Measurements from ENCODE around the gene OR2C3.
"Not testable (repeated sequence)": the region's sequence is repeated elsewhere in the genome, so short reads cannot be mapped to it uniquely, and the experiment has no call there.

OR2C3 gene

DNA sequence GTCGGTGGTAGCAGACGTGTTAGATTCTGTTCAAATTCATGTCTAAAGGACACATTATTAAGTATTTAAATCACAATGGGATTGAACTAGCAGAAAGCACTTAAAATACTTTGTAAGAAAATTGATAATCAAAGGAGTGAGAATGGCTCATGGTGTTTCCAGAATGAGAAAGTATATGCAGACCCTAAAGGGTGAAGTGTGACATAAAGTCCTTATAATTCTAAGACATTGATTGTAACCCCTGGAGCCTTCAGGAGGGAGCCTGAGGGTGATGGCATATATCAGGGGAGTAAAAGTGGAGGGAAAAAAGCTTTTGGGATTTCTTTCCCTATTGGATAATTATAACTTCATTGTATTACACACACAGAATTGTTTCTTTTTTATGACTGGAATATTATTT lies at the start of gene OR2C3:
Gene OR2C3 (minus strand): TSS at position 101 of the 400 bp plus-strand sequence. CDS start 3,929 bp downstream, outside the sequence.
- DNase-seq, result no peak

DNA sequence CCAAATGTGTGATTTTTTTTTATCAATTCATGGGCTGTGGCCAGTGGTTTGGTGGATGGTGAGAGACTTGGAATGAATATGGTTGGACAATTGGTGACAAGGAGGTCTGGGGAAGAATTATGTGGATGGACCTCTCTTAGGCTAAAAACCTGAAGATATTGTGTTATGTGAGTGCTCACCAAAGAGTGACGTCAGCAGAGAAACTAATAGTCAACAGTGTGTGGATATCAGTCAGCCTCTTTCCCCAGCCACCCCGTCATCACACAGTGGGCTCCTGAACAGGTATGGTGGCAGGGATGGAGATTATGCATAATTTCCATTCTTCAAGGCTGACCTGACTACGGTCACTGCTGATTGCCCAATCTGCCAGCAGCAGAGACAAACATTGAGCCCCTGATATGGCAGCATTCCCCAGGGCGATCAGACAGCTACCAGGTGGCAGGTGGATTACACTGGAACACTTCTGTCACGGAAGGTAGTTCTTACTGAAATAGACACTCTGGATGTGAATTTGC lies 42.8 kb upstream of the OR2C3 start:
- DNase-seq, result no peak

DNA sequence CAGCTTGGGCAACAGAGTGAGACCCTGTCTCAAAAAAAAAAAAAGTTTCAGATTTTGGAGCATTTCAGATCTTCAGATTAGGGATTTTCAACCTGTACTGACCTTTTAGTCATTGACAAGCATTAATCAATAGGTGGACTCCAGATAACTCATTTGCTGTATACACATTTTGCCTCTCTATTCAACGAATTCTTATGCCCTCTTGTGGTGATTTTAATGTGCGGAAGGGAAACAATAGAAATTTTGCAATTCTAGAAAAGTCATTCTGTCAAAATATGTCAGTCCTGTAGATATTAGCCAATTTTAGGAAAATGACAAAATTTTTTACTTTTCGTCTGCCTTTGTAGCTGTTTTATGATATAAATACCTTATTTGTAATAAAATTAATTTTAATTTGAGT lies 40.3 kb upstream of the OR2C3 start:
- no peak for DNase-seq

DNA sequence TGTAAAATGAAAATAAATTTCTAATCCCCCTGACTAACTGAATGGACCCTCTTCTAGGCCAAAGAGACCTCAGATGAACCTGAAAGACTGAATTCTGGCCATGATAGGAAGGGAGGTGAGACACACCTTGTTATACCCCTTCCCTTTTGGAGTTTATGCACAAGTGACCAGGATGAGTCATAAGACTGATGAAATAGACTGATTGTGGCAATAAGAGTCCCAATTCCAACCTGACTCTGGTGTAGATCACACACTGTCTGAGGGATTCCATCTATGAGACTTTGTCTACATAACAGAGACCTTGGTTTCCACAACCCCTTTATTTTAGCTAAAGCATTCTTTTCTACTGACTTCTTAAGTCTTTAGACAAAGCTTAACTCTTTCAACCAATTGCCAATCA lies 38.4 kb upstream of the OR2C3 start:
- no peak for DNase-seq

DNA sequence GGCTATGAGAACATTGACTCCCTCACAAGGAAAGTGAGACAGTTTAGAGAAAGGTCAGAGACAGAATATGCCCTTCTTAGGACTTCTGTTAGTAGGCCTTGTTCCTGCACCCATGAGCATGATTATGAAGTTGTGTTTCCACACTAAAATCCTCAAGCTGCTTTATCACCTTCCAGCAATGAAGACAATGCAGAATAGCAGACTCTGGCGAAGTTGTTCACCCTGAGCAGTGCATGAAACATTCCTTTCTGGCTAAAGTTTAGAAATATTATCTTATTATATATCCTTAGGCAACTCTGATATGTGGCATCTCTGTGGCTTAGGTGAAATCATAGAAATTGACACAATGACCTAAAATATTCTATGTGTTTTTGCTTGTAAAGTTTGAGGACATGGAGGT lies 38.0 kb upstream of the OR2C3 start:
- DNase-seq, result peak; percentile 28

DNA sequence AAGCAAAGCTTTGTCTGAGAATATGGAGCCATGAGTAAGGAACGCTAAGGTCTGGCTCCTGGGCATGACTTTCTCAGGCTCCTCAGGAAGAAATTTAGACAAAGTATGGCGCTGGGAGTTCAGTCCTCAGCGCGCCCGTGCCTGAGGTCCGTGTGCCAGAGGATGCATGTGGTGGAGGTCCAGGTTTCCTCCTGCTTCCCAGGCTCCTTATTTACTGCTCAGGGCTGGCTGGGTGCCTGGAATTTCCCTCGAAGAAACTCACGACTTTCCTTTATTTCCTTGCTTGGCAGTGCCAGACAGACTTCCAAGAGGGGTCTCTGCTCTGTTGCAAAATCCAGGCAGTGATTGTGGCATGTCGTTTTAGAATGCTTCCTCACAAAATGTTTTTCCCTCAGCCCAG lies 26.0 kb upstream of the OR2C3 start:
- DNase-seq, result no peak

DNA sequence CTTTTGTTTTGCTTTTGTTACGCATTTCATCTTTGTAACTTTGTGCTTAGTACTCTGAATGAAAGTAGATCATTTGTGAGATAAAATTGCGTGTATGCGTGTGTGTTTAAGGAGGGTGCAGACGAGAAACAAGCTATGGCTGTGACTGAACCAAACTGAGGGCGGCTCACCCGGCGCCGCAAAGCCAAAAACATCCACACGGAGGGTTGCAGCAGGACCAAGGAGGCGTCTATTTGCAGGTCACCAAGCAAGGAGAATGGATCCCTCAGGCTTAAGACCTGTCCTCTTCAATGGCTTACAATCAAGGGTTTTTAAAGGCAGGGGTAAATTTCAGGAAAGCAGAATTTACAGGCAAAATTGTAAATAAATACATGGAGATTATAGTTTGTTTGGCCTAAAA lies 25.5 kb upstream of the OR2C3 start:
- no peak for DNase-seq

DNA sequence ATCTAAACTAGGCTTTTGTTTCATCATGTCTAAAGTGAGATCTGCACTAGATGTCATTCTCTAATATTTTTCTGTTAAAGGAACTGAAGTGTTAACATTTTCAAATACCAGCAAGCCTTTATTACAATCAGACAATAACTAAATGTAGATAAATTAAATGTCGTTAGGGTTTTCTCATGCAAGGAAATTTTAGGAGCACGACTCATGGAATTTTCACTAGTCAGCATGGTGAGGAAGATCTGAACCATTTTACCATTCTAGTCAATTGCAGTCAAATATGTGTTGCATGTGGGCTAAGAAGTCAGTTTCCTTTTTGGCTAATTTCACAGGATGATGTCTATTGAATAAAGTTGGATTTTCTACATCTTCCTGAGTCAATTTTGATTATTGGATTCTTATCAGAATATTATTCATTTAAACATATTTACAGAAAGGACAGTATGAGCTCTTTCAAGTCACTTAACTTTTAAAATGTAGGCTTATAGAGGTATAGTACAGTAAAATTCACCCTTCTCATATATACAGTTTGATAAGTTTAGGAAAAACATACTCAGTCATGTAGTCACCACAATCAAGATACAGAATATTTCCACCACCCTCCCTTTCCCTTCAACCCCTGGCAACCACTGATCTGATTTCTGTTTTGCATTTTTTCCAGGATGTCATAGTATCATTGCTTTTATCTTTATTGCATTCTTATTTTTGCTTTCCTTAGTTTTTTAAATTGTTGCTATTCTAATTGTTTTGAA lies 21.9 kb upstream of the OR2C3 start:
- DNase-seq, result peak; percentile 42

DNA sequence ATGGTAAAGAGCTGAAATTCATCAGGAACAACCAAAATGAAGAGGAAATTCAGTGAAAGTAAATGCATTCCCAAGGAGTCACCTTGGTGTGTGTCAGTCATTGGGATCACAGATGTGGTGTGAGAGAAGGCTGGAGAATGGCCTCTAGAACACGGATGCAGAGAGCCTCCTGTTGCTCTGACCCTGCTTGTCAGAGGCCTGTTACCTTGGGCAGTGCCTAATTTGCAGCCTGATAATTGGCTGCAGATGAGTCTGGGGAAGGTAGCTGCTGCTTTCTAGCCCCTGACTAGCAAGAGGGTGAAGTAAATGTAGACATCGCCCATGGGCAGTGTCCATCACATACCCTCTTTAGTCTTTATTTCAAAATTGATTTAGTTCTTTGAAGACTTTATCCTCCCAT lies 16.0 kb upstream of the OR2C3 start:
- no peak for DNase-seq

DNA sequence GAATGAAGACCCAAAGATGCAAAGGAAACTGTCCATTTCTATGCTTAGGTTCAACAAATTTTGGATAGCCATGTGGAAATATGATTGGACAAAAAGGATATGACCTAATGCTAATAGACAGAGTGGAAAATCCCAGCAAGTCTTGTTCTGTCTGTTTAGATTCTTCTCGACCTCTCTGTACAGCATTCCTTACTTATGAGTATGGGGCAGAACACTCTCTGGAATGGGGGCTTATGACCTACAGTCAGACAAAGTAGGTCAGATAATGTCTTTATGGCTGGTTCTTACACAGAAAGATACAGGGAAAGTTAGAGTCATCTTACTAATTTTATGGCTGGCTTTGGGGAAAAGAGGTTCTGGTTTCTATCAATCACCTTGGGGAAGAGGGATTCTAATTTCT lies 15.5 kb upstream of the OR2C3 start:
- DNase-seq, result peak; percentile 86

DNA sequence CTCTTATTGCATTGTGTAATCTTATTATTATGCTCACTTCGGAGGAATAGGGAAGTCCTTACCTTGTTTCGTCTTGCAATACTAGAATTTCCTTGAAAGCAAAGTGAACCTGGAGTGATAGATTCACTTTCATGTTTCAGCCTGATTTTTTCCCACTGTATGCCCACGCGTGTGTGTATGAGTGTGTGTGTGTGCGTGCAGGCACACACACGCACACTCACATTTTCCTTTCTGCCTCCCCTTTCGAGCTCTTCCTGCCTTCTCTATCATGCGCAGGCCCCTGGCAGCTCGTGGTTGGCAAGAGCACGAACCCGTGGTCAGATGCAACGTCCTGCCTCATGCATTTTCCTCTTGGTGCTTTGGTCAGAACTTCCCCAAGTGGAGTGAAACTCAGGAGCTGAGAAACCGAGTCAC lies 12.5 kb upstream of the OR2C3 start, which contains the start of gene GCSAML:
Gene GCSAML (plus strand): TSS at position 366 of the 414 bp plus-strand sequence. CDS start 58 bp downstream, outside the sequence.
- DNase-seq, result no peak

DNA sequence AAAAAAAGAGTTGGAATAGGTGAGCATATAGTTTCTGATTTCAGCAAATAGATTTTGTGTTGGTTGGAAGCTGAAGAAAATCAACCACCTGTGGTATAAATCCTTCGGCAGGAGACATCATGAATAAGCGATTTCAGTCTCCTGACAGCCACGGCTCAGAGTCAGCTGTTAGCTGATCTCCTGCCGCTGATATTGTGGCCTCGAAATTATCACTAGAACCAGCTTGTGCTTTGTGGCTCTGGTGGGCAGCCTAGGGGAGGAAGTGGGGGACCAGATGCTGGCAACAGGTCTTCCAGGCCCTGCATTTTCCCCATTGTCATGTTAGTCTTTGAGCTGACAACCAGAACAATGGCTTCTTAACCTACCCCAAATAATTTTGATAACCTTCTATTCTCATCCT lies 11.9 kb upstream of the OR2C3 start:
- DNase-seq, result no peak

DNA sequence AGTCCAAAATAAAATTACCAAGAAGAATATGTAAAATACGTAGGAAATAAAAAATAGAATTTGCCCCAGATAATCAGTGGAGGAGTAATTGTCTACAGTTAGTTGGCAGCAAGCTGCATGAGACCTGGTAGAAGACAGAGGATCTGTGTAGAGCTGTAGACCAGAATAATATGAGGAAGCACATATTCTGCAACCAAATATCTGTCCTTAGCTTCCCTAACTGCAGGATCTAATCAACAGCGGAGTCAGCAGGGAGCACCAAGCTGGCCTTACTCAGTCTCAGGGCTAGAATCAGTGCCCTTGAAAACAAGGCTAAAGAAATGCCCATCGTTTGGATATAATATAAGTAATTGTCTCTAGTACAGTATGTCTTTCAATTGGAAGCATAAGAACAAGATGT lies 6.6 kb upstream of the OR2C3 start:
- no peak for DNase-seq

DNA sequence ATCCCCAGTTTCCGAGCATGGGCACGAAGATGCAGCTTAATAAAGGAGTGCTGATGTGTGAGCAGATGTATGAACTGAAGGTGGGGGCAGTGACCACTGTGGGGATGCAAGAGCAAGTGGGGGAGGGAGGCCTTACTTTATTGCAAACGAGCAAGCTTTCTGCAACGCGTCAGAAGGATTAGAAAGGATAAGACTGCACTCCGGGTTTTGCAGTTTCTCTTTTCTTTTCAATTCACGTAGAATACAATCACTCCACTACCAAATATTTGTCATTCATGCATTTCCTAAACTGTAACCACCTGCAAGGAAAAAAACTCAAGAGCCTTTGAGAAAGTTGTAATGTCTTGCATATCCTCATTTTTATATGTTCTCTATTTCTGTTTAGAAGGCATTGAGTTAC lies 4.3 kb upstream of the OR2C3 start:
- no peak for DNase-seq

DNA sequence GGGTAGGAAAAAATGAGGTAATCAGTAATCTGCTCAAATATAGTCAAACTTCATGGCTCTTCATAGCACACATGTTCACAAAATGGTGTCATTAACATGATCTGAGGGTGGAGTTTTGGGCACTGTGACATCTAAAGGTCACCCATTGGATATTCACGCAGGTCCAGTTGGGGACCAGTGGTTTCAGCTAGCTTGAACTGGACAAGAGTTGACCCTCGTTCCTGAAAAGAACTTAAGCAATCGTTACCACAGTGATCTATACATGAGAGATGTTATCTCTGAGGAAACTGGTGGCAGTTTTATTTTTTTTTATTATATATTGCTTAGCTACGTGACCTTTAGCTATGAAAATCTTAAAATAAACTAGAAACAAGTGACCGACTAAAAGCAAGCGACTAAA lies 3.0 kb upstream of the OR2C3 start:
- DNase-seq, result no peak

DNA sequence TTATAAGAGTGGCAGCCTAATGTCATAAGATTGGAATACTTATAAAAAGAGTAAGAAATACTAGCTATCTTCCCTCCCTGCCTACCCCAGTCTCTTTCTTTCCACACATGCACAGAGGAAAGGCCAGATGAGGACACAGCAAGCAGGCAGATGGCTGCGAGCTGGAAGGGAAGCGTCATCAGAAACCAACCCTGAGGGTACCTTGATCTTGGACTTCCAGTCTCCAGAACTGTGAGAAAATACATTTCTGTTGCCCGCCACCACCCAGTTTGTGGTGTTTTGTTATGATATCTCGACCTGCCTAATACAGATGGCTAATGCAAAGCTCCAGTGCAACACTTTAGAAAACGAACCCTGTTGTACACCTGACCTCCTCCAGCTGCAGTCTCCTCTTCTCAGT lies 2.3 kb upstream of the OR2C3 start:
- DNase-seq, result no peak

DNA sequence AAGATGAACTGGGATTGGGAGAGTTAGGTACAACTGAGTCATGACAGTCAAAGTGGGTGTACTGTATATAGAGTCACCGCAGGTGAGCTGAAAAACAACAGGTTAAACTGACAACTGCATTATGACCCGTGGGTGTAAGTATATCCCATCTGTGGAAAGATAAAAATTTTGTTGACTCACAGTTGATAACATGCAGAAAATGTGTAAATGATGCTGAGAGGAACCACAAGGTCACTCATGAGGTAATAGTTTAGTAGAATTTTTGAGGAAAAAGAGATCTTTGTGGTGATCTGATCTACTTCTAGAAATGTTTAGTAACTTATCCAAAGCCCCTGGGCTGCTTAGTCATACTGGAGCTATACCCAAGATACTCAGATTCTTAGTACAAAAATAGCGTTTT lies 838 bp downstream of the OR2C3 start:
- peak; percentile 78 for DNase-seq

DNA sequence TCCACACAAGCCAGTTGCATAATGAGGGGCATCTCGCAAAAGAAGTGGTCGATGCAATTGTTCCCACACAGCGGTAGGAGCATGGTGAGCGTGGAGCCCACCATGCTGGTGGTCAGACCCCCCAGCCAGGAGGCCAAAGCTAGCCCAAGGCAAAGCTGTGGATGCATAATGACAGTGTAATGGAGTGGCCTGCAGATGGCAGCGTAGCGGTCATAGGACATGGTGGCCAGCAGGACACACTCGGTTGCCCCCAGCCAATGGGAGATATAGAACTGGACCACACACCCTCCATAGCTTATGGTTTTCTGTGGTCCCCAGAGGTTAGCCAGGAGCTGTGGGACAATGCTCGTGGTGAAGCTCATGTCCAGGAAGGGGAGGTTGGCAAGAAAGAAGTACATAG lies 4.3 kb downstream of the OR2C3 start:
- no peak for DNase-seq

DNA sequence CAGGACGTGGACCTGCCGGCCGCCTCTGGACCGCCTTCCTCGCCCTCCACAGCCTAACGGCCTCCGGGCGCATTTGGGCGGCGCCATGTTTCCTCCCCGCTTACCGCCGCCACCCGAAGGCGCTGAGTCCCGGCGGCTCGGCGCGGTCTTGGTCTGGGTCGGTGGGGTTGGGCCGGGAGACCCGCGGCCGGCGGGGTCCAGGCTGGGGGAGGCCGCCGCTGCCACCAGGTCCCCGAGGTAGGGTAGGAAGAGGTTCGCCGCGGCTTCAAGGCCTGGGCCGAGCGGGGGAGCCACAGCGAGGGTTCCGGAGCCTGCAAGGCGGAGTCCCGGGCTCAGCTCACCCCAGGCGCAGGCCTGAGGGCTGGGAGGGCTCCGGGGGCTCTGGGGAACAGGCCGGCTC lies 5.5 kb downstream of the OR2C3 start:
- DNase-seq, result no peak

DNA sequence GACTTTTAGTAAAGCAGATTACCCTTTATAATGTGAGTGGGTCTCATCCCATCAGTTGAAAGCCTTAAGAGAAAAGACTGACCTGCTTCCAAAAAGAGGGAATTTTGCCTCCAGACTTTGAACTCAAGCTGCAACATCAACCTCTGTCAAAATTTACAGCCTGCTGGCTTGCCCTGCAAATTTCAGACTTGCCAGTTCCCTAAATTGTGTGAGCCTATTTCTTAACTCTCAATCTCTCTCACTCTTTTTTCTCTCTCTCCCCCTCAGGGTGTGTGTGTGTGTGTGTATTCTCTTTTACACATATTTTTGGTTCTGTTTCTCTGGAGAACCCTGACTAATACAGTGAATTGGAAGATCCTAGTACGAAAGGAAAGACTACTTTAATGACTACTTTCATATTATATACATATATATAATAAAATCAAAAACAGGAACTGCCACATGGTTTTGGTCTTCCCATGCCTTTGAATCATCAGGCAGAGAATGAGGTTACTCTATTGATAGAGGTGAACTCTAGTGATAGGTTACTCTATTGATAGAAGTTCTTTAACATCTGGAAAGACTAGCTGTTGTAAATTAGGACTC lies 6.4 kb downstream of the OR2C3 start:
- DNase-seq, result no peak

DNA sequence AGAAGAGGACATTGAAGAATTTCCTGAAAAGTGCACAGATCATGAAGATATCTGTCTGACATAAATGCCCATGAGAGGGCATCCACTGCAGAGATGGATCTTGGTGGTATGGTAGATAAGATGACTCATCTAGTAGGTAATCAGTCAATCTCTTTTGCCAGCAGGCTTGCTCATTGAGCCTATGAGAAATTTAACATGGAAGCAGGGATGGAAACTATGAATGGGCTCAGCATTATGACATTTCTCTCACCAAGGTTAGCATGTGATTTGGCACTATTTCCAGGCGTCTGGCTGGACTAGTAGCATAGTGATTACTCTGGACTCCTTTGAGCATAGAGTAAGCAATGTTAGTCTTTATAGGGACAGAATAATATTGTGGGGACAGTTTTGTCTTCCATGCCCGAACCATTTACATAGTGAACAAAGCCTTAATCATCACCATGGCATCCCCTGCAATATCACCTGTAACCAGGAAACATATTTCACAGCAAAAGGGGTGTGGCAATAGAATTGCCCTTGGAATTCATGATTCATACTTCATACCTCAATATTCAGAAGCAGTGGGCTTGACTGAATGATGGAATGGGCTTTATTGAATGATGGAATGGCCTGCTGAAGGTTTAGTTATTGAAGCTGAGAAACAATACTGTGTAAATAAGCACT lies 7.3 kb downstream of the OR2C3 start:
- DNase-seq, result peak; percentile 80

DNA sequence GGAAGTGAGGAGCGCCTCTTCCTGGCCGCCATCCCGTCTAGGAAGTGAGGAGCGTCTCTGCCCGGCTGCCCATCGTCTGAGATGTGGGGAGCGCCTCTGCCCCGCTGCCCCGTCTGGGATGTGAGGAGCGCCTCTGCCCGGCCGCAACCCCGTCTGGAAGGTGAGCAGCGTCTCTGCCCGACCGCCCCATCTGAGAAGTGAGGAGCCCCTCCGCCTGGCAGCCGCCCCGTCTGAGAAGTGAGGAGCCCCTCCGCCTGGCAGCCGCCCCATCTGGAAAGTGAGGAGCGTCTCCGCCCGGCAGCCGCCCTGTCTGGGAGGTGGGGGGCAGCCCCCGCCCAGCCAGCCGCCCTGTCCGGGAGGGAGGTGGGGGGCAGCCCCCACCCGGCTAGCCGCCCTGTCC lies 14.4 kb downstream of the OR2C3 start:
- DNase-seq, result not testable (repeated sequence)

DNA sequence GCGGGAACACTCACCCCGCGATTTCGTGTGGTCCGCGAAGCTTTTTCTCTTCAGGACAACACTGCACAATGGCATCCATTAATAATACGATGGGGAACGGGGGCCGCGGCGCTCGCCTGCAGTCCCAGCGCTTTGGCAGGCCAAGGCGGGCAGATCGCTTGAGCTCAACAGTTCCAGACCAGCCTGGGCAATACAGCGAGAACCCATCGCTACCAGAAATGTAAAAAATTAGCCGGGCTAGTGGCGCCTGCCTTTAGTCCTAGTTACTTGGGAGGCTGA lies 17.7 kb downstream of the OR2C3 start:
- no peak for DNase-seq

Data from NCI-H226 (cell line).